ENCODE results near the gene GREB1.

Gene GREB1

GRCh38 chr2:11613297-11613696 lies 79.5 kb downstream of the GREB1 start:
- FAIRE-seq: no peak

GRCh38 chr2:11615209-11615608 lies 81.4 kb downstream of the GREB1 start:
- no peak for FAIRE-seq

DNA sequence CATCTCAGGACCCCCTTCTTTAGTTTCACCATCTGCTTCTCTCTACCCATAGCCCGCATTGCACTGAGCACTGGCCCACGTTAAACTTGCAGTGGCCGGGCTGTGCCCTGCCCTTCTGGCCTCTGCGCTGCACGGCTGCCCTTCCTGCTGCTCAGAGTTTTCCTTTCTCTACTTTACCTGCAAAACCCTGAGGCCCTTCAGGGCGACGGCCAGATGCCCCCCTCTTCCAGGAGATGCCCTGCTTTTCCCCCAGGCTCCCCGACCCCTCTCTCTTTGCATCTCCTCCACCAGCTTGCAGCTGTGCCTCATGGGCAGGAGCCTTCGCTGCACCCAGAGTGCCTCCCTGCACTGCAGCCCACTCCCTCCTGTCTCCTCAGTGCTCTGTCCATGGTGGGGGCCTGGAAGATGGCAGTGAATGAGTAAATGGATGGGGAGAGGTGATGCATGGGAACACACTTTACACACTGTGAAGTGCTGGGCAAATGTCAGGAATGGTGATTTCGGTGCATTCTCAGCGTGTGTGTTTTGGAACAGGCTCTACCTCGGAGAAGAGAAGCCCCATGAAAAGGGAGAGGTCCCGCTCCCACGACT lies 82.3 kb downstream of the GREB1 start:
- no peak for FAIRE-seq

- FAIRE-seq: no peak
Measured at GRCh38 chr2:11616851-11617415, 83.1 kb downstream of the GREB1 start.

- FAIRE-seq: no peak
Measured at GRCh38 chr2:11617527-11617926, 83.7 kb downstream of the GREB1 start.

GRCh38 chr2:11617984-11618707 lies 84.3 kb downstream of the GREB1 start:
- no peak for FAIRE-seq

GRCh38 chr2:11618708-11619062 lies 84.8 kb downstream of the GREB1 start:
- FAIRE-seq: no peak

GRCh38 chr2:11621410-11621809 lies 87.6 kb downstream of the GREB1 start:
- no peak for FAIRE-seq

- no peak for FAIRE-seq
Measured at GRCh38 chr2:11622611-11623010, 88.8 kb downstream of the GREB1 start.

- no peak for FAIRE-seq
Measured at GRCh38 chr2:11624893-11625292, 91.0 kb downstream of the GREB1 start.

DNA sequence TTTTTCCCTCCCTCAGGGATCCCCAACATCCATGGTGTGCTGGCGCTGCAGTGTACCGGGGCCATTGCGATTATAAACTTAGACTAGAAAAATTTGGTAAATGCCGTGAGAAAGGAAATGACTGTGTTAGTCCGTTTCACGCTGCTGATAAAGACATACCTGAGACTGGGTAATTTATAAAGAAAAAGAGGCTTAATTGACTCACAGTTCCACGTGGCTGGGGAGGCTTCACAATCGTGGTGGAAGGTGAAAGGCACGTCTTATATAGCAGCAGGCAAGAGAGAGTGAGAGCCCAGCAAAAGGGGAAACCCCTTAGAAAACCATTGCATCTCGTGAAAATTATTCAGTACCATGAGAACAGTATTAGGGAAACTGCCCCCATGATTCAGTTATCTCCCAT lies 91.8 kb downstream of the GREB1 start:
- no peak for FAIRE-seq

DNA sequence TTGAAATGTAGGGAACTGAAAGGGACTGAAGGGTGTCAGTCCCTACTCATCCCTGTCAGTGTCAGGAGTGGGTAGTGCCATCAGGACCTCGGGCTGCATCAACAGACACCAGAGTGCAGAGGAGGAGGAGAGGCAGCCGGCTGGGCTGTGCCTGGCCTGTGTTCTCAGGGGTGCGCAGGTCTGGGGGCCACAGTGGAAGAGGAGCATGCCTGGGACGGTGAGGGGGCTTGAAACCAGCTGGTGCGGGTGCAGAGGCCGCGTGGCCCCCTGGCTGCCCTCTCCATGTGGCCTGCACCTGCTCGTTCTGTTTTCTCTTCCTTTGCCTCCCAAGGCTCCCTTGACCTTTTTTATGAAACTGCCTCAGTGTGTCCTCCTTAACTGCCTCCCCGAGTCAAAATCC lies 94.8 kb downstream of the GREB1 start:
- no peak for FAIRE-seq

DNA sequence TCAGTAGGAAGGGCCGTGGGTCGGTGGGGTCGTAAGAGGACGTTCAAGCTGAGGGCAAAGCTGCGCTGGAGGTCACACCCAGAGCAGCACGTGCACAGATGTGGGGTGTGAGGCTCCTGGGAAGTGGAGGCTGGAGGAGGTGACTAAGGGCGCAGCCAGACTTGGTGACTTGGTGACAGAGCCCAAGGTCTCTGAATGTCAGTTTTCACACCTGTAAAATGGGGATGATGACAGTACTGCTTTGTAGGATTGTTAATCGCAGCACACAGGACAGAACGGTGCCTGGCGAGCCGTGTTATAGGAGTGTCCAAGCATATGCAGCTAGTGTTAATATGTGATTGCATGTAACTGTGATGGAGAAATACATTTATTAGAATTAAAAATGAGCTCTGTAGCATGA lies 95.4 kb downstream of the GREB1 start:
- FAIRE-seq: no peak

DNA sequence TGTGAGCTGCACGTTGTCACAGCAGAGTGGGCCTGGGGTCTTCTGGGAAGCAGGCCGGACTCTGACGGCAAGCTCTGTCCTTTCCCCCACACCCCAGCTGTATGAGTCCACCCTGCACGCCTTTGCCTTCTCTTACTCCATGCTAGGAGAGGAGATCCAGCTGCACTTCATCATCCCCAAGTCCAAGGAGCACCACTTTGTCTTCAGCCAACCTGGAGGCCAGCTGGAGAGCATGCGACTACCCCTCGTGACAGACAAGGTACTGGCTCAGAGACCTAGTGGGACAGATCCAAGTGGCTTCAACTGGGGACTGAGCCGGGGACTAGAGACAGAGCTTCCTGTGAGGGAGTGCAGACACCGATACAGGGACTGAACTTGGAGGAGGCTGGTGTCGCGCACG lies 96.0 kb downstream of the GREB1 start:
- FAIRE-seq: no peak

GRCh38 chr2:11630855-11631254 lies 97.0 kb downstream of the GREB1 start:
- no peak for FAIRE-seq

DNA sequence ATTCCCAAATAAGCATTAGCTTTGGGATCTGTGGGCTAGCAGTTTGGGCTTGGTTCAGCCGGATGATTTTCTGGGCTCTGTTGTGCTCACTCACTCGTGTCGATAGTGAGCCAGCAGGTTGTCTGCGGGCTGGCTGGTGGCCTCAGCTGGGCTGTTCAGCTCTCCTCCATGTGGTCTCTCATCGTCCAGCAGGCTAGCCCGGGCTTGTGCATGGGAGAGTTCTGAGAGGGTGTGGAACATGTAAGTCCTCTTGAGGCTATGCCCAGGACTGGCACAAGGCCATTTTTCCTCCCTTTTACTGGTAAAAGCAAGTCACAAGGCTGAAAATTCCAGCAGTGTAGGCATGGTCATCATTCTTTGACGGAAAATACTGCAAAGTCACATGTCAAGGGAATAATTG lies 97.6 kb downstream of the GREB1 start:
- no peak for FAIRE-seq

DNA sequence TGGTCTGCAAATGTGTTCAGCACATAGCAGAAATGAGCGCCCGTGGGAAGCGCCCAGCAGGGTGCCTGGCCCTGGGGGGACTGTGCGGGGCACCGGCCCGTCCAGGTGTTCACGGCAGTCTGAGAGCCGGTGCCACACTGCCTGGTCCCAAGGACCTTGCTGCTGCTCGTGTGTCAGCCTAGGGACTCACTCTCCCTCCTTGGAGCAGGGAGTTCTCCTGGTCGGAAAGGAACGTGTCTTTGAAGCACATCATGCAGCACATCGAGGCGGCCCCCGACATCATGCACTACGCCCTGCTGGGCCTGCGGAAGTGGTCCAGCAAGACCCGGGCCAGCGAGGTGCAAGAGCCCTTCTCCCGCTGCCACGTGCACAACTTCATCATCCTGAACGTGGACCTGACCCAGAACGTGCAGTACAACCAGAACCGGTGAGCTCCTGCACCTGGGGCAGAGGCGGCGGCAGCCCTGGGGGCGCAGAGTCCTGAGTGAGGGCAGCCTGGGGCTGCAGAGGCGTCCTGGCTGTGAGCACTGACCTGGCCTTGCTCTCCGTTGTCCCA lies 100.2 kb downstream of the GREB1 start:
- no peak for FAIRE-seq

- FAIRE-seq: no peak
Measured at GRCh38 chr2:11634584-11634983, 100.7 kb downstream of the GREB1 start.

- FAIRE-seq: no peak
Measured at GRCh38 chr2:11635141-11635540, 101.3 kb downstream of the GREB1 start.

- FAIRE-seq: no peak
Measured at GRCh38 chr2:11636593-11637295, 102.9 kb downstream of the GREB1 start.

- no peak for FAIRE-seq
Measured at GRCh38 chr2:11637546-11637945, 103.7 kb downstream of the GREB1 start.

DNA sequence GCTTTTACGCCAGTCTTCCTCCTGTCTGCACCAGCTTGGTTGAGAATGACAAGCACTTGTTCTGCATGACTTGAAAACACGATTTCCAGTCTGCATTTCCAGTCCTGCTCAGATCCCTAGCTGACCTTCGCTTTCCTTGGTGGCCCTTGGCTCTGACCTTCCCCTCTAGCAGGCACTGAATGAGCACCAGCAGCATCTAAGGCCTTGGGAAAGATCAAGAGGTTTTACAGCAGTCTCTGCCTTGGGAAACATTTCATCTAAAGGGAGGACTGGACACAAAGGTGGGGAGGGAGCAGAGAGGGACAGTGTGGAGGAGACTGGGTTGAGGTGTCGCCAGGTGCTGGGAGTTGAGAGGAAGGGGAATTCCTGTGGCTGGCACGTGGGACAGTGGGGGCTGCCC lies 105.7 kb downstream of the GREB1 start:
- FAIRE-seq: no peak

- no peak for FAIRE-seq
Measured at GRCh38 chr2:11640132-11640531, 106.3 kb downstream of the GREB1 start.

GRCh38 chr2:11642972-11643371 lies 109.1 kb downstream of the GREB1 start:
- FAIRE-seq: no peak

All from endometrium (tissue), 2 donors.